Measurements from ENCODE around the gene TCF12.

Gene TCF12

DNA sequence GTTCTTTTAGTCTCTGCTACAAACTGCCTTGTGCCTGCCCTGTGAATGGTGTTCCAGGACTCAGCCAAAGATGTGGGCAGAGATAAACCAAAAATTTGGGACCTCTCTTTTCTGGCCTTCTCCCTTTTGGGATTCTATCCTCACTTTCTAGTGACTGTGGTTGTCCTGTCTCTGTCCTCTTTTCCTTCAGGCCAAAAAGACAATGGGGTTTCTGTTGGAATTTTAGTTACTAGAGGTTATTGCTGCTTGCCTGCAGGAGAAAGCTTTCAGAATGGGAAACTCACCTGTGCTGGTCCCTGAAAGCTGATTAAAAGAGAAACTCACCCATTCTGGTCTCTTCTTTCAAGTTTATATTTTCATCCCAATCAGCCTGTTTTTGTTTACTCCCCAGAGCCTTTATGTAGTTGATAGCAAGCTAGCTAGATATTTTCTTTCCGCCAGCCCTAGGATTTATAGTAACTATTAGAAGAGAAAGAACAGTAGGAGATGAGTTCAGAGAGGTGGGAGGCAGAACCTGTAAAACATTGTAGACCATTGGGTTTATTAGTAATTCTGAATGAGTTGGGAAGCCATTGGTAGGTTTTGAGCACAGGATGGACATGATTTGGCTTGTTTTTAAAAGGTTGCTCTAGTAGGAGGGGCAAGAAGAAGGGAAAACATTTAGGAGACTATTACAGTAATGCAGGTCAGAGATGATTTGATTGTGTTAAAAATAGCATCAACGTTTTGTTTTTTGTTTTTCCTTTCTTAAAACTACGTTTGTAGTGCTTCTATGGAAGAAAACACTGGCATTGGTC is 138.9 kb downstream of the TCF12 start:
- in situ Hi-C loops (cut with MboI; ENCODE audit: low pct_unique_long_range_greater_than_20kb, low sequenced_read_pairs) = no loop called here
- no peak for DNase-seq

DNA sequence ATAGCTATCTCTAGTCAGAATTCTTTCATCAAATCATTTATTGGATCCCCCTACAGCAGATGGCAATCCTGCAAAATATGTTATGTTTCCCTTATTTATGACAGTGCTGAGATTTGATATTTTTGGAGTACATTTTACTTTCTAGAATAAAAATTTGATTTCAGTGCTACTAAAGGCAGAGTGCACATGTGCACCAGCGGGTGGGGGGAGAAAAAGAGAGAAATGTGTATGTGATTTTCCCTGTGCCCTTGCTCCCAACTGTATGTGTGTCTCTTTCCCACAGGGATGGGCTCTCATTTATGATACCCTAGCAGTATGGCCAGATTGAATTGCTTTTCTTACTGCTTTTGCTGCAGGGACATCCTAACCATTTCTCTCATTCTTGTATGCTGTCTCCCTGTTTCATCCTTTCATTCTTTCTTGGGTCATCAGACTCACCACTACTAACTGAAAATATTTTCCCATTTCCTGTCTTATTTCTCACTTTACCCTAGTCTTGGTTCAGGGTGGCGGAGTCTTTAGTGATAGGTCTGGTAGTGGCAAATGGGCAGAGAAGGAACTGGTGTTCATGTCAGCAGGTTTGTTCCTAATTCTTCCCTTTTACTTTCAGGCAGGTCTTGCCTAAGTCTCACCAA is 140.7 kb downstream of the TCF12 start:
- in situ Hi-C loops (cut with MboI; ENCODE audit: low pct_unique_long_range_greater_than_20kb, low sequenced_read_pairs) = no loop called here
- DNase-seq = no peak

DNA sequence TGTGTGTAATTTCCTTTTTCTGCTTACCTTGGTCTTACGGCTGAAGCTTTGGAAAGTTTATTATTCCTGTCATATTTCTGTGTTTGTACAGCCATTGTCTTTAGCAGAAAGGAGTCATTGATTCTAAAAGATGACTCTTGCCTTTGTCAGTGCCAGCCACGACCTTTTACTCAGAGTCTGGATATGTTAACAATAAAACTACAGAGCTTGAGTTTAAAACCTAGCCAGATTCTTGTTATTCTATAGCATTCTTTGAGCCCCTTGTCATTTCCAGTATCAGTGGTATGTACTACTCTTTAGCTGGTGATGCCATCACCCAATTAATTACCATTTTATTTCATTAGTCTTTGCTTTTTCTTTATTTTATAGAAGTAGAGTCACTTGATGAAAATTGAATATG is 142.4 kb downstream of the TCF12 start:
- in situ Hi-C loops (cut with MboI; ENCODE audit: low pct_unique_long_range_greater_than_20kb, low sequenced_read_pairs) = no loop called here
- no peak for DNase-seq

DNA sequence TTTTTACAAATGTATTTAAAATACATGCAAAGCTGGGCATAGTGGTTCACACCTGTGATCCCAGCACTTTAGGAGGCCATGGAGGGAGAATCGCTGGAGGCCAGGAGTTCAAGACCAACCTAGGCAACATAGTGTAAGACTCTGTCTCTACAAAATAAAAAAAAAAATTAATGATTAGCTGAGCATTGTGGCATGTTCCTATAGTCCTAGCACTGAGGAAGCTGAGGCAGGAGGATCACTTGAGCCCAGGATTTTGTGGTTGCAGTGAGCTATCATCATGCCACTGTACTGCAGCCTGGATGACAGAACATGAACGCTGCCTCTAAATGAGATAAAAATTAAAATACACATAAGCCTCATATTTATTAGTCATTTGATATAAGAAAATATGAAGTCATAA is 142.8 kb downstream of the TCF12 start:
- in situ Hi-C loops (cut with MboI; ENCODE audit: low pct_unique_long_range_greater_than_20kb, low sequenced_read_pairs) = no loop called here
- no peak for DNase-seq

DNA sequence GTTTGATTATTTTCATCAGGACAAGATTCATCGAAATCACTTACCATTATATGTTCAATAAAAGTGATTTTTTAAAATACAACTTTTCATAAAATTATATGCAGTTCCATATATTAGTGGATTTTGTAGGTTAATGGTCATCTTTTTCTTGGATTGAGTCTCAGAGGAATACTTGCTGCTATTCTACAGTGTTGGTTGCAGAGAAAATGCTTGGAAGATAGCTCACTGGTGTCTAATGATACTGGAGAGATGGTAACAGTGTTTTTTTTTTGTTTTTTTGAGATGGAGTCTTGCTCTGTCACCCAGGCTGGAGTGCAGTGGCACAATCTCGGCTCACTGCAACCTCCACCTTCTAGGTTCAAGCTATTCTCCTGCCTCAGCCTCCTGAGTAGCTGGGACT is 143.3 kb downstream of the TCF12 start:
- in situ Hi-C loops (cut with MboI; ENCODE audit: low pct_unique_long_range_greater_than_20kb, low sequenced_read_pairs) = no loop called here
- no peak for DNase-seq

DNA sequence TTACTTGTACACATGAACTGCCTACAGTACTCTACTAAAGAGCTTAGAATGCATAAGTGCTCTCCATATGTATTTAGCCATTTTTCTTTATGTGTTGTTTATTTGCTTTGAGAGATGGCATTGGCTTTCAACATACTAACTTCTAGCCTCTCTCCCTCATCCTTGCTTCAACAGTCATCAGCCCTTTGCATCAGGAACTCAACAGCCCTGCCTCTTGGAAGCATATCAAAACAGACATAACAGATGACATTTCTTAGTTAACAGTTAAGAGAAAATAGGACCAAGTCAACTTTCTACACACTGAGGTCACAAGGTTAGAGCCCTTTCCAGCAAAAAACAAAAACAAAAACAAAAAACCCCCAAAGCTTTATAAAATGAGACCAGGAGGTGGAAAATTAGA is 145.6 kb downstream of the TCF12 start:
- in situ Hi-C loops (cut with MboI; ENCODE audit: low pct_unique_long_range_greater_than_20kb, low sequenced_read_pairs) = no loop called here
- no peak for DNase-seq

DNA sequence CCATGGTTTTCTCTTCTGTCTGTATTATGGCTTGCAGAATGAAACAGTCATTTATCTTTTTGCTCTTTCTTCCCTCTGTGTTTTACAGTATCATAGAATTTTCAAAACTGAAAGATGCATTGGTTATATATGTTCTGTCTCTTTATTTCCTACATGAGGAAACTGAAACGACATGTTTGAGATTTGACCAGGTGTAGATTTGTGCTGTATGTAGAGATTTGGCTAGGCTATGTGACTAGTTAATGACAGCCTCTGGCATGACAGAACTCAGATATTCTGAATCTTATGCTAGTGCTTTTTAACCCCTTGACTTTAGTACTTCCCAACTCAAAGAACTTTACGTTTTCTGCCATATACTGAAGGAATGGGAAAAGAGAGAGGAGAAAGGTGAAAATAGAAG is 151.0 kb downstream of the TCF12 start:
- in situ Hi-C loops (cut with MboI; ENCODE audit: low pct_unique_long_range_greater_than_20kb, low sequenced_read_pairs) = no loop called here
- DNase-seq = no peak

DNA sequence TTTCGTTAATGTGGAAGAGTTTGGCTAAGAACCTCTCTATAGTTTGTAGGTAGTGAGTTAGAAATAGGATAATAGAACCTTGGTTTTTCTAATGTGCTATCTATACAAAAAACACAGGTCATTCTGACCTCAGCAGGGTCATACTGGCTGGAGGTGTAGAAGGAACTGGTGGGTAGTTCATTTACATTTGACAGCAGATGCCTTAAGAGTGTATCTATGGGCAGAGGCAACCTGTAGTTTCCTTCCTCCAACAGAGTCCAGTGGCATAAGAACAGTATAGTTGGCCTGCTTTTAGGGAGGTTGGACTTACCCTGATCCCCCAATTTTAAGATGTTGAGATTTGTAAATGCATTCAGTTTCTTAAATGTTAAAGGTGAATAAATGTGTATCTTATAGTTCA is 152.2 kb downstream of the TCF12 start:
- in situ Hi-C loops (cut with MboI; ENCODE audit: low pct_unique_long_range_greater_than_20kb, low sequenced_read_pairs) = no loop called here
- no peak for DNase-seq

DNA sequence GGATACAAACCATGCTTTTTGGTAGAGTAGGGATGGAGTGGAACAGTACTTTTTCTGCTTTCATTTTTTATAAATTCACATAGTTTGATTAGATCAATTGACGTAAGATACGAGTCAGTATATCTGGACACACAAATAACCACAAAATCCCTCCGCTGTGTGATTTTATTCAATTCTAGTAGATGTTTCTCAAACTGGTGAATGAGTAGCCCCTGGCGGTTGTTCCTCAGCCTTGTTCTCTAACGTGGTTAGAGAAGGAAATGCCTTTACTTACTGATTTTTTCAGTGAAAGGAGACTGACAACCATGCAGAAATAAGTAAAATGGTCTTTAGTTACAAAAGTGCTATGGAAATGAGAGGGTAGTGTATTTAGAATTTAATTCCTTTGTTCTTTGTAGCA is 161.0 kb downstream of the TCF12 start:
- peak; percentile 62 for DNase-seq
- in situ Hi-C loops (cut with MboI; ENCODE audit: low pct_unique_long_range_greater_than_20kb, low sequenced_read_pairs) = no loop called here

DNA sequence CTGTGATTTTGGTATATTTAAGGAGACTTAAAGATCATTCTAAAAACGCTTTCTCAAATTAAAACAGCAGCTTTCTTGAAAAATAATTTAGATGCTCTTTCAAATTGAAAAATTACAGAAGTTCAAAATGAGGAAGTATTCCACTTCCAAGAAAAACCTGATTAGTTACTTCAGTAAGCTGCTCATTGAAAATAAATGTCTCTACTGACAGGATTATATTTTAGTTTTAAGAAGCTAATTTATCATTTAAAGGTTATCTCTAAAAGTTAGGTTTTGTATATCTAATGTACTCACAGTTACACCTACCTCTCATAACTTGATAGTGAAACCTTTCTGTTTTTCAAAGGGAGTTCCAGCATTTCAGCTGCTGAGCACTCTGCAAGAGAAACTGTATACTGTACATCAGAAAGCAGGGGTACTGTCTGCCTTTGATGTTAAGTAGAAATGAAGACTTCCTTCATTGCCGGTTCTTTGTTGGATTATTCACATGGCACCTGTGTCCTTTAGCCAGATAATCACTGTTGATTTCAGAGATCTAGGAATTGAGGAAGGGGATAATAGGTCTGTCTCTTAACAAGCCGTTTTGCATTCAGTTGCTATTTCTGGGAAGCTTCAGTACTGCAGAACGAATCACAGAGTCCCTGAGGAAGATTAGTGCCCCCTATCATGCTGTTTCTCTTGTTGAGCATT is 161.6 kb downstream of the TCF12 start:
- in situ Hi-C loops (cut with MboI; ENCODE audit: low pct_unique_long_range_greater_than_20kb, low sequenced_read_pairs) = no loop called here
- DNase-seq = peak; percentile 72

DNA sequence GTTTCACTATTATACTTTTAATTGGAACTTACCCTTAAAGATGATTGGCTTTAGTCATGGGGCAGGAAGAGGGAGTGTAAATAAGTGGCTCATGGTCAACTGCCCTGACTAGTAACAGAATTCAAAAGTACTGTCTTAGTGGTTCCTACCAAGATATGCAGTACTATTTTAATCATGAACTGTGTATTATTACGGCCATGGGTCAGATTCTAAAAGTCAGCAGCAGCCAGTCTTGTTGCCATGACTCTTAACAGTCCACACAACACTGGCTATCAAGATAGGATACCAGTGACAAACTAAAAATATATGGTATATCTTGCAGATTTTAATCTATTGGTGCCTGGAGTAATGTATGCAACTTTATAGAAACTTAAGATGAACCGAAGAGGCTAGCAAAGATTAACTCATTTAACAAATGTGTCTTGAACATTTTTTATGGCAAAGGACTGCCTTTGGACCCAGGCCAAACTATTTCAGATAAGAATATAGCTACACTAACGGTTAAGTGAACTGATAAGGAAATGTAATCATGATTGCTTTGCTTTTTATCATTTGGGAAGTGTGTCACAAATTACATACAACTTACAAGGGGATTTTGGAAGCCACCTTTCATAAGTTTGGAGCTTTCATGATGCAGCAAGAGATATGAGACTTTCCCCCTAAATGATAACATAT is 163.7 kb downstream of the TCF12 start:
- in situ Hi-C loops (cut with MboI; ENCODE audit: low pct_unique_long_range_greater_than_20kb, low sequenced_read_pairs) = no loop called here
- DNase-seq = no peak

DNA sequence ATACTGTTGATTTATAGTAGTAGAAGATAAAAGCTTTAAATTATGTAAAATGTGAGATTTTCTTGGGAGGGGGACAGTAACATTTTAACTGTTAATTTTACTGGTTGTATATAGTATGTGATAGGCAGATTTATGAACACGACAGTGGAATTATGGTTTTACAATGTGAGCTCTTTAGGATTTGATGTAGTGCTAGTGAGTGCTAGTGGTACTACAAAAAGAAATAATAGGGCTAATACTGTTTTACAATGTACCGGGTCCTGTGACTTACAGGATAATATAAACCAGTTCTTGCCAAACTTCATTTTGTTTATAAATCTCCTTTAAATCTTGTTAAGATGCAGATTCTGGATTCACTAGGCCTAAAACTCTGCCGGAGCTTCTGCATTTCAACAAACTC is 165.7 kb downstream of the TCF12 start:
- no peak for DNase-seq
- in situ Hi-C loops (cut with MboI; ENCODE audit: low pct_unique_long_range_greater_than_20kb, low sequenced_read_pairs) = no loop called here

DNA sequence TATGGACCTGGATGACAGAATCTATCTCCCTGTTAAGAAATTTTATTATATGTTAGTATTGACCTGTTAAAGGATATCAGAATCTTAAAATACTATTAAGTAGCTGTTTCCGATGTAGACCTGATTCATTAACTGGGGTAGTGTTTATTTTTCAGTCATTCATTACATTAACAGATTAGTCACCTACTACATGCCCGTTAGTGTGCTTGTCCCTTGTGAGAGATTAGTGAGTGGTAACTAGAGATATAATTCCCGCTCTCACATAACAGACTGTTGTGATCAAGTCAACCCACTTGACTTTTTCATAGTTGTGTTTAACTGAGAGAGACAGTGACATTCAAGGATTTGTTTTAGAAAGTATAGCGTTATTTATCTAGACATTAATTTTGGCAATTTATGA is 166.8 kb downstream of the TCF12 start:
- in situ Hi-C loops (cut with MboI; ENCODE audit: low pct_unique_long_range_greater_than_20kb, low sequenced_read_pairs) = no loop called here
- DNase-seq = no peak

DNA sequence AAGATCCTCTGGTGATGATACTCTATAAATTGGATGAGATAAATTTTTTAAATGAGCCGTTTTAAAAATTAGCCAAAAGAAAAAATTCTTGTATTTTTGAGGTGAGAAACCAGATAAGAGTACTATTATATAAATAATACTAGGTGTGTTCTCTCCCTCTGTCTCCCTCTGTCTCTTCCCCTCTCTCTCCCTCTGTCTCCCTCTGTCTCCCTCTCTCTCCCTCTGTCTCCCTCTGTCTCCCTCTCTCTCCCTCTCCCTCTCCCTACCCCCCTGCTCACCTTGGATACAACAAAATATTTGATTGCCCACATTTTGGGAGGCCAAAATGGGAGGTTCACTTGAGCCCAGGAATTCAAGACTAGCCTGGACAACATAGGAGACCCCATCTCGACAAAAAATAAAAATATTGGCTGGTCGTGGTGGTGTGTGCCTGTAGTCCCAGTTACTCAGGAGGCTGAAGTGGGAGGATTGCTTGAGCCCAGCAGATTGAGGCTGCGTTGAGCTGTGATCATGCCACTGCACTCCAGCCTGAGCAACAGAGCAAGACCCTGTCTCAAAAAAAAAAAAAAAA is 168.5 kb downstream of the TCF12 start:
- no peak for DNase-seq
- in situ Hi-C loops (cut with MboI; ENCODE audit: low pct_unique_long_range_greater_than_20kb, low sequenced_read_pairs) = no loop called here

DNA sequence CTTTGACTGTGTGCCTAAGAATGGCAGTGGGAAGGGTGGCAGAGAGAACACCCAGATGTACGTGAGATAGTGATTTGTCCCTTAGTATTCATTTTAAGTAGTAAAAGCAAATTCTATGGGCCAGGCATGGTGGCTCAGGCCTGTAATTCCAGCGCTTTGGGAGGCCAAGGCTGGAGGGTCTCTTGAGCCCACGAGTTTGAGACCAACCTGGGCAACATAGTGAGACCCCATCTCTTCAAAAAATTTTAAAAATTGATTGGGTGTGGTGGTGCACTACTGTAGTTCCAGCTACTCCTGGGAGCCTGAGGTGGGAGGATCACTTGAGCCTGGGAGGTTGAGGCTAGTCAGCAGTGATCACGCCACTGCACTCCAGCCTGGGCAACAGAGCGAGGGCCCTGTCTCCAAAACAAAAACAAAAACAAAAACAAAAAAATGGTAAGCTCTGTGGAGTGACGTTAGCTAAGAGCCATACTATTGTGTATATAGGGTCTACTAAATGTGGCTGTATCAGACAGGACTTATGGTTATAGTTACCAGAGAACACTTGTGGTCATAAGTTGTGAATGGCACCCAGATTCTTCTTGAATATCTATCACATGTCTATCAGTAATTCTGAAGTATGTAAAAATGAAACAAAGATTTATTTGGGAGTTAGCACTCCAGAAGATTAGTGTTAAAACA is 171.5 kb downstream of the TCF12 start:
- DNase-seq = no peak
- in situ Hi-C loops (cut with MboI; ENCODE audit: low pct_unique_long_range_greater_than_20kb, low sequenced_read_pairs) = no loop called here

DNA sequence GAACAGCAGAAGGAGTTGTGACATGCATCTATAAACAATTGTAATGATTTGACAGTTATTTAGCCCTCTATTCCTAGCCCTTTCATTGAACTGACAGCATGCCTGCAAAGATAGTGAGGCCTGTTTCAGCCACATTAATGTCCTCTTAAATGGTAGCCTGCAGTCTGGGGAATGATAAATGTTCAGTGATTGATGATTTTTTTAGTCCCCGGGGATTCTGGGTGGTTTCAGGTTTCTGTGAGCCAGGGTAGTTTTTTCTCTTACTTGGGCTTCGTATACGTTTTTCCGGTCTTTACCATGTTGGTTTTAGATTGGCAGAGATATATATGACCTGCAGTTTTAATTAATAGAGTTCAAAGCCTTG is 172.0 kb downstream of the TCF12 start:
- in situ Hi-C loops (cut with MboI; ENCODE audit: low pct_unique_long_range_greater_than_20kb, low sequenced_read_pairs) = no loop called here
- DNase-seq = no peak

DNA sequence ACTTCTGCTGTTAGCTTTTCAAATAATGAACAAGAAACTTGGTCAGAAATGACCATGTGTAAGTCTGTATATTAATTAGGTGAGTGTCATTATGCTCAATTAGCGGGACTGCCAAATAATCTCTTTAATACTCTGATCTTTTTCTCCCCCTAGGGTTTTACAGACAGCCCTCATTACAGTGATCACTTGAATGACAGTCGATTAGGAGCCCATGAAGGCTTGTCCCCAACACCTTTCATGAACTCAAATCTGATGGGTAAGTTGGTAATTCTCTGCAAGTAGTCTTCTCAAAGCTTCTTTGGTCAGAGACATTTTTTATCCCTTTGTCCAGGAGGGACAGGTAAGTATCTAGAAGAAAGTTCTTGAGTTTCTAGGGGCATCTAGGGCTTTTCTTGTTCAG is 173.2 kb downstream of the TCF12 start:
- DNase-seq = no peak

DNA sequence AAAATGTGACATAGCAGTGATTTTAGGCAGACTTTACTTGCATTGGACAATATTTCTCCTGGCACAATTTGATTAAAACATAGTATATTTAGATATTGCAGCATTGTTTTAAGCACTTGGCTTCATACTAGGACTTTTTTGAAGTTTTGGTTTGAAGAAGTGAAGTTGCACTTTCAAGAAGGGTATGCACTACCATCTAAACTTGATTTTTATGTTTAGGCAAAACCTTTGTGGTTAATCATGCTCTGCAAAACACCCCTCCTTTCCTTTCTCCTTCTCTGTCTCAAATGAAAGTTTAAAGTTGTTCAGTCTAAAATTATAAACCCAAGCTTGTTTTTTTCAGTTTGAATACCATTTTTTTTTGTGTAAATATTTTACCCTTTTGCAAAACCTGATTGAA is 173.8 kb downstream of the TCF12 start:
- in situ Hi-C loops (cut with MboI; ENCODE audit: low pct_unique_long_range_greater_than_20kb, low sequenced_read_pairs) = no loop called here

More for the DNA sequence above, 173.2 kb downstream of the TCF12 start:
- in situ Hi-C loops (cut with MboI; ENCODE audit: low pct_unique_long_range_greater_than_20kb, low sequenced_read_pairs) = no loop called here

More for the DNA sequence above, 173.8 kb downstream of the TCF12 start:
- DNase-seq = no peak
